ENCODE data around the gene GNAI1.

DNA sequence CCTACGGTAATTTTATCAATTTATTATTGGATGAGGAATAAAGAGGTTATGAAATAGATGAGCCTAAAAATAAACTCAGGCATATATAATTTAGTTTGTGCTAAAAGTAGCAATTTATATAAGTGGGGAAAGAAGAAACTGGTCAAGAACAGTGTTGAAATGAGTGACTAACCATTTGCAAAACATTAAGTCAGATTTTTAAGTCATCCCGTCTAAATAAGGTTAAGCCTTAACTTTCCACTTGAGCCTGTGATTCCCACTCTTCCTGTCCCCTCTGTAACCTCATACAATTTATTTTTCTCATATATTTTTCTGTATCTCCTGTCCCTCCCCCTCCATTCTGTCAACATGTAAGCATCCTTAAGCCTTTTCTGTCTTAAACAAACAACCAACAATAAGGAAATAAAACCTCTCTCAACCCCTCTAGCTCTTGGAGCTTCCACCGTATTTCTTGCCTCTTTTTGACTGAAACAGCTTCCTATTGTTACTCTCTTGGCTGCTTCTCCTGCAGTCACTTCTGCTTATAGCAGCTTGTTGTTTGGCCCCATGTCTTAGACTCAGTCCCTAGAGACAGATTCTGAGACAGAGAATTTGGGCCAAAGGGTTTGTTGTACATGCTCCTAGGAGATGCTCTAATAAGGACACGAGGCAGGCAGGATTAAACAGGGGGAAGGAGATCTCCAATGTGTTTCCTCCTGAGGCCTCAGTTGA is 109.7 kb downstream of the GNAI1 start:
- TF ChIP-seq, protein P1, sequence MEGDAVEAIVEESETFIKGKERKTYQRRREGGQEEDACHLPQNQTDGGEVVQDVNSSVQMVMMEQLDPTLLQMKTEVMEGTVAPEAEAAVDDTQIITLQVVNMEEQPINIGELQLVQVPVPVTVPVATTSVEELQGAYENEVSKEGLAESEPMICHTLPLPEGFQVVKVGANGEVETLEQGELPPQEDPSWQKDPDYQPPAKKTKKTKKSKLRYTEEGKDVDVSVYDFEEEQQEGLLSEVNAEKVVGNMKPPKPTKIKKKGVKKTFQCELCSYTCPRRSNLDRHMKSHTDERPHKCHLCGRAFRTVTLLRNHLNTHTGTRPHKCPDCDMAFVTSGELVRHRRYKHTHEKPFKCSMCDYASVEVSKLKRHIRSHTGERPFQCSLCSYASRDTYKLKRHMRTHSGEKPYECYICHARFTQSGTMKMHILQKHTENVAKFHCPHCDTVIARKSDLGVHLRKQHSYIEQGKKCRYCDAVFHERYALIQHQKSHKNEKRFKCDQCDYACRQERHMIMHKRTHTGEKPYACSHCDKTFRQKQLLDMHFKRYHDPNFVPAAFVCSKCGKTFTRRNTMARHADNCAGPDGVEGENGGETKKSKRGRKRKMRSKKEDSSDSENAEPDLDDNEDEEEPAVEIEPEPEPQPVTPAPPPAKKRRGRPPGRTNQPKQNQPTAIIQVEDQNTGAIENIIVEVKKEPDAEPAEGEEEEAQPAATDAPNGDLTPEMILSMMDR (conservative IDR thresholded peaks at IDR 0.05; ENCODE audit: low read depth, low read length), result no peak
- TF ChIP-seq EZH2 (IDR thresholded peaks at IDR 0.05; ENCODE audit: borderline replicate concordance, low read depth, low read length, poor library complexity, severe bottlenecking), result no peak

Data from A673 (cell line).